H4 (cell line): Measurements from ENCODE around the gene PLEKHD1. TPM values are rescaled to one million over a fixed set of nuclear protein-coding genes. Genes with fewer than 3 reads are reported as not detected.

Experiments used
- DNase-seq: peaks from one replicate; pipeline ENCODE4 v3.0.0-alpha.2; 2015; ENCODE audit warnings: low spot score
- total RNA-seq: library from RNA; depleted of rRNA; stranded (reverse); fragments of >200 nt; shearing (Covaris generic); gene quantifications from 2 replicates; pipeline ENCODE4 v1.2.3, GENCODE V29; 2014

Gene PLEKHD1
- total RNA-seq, 1 experiment from 2014 or later: not detected

GRCh38 chr14:69547701-69548348 is 63.3 kb downstream of the PLEKHD1 start:
- no peak for DNase-seq

- no peak for DNase-seq
Measured at GRCh38 chr14:69548566-69548965, 64.0 kb downstream of the PLEKHD1 start.

GRCh38 chr14:69551511-69551910 is 67.0 kb downstream of the PLEKHD1 start:
- DNase-seq: no peak

- peak; percentile 40 for DNase-seq
Measured at GRCh38 chr14:69553252-69553651, 68.7 kb downstream of the PLEKHD1 start.

- no peak for DNase-seq
Measured at GRCh38 chr14:69554500-69554899, 70.0 kb downstream of the PLEKHD1 start.

GRCh38 chr14:69558774-69559173 is 74.2 kb downstream of the PLEKHD1 start:
- DNase-seq: no peak

- DNase-seq: no peak
Measured at GRCh38 chr14:69559581-69560011, 75.1 kb downstream of the PLEKHD1 start.

- DNase-seq: no peak
Measured at GRCh38 chr14:69560826-69561225, 76.3 kb downstream of the PLEKHD1 start.

GRCh38 chr14:69561893-69562292 is 77.4 kb downstream of the PLEKHD1 start:
- DNase-seq: no peak

GRCh38 chr14:69567563-69567962 is 83.0 kb downstream of the PLEKHD1 start:
- no peak for DNase-seq

GRCh38 chr14:69569859-69570258 is 85.3 kb downstream of the PLEKHD1 start:
- no peak for DNase-seq

GRCh38 chr14:69570836-69571330 is 86.4 kb downstream of the PLEKHD1 start:
- no peak for DNase-seq

- no peak for DNase-seq
Measured at GRCh38 chr14:69571449-69572029, 87.0 kb downstream of the PLEKHD1 start.

- no peak for DNase-seq
Measured at GRCh38 chr14:69572030-69572840, 87.7 kb downstream of the PLEKHD1 start.

- DNase-seq: no peak
Measured at GRCh38 chr14:69572841-69573135, 88.3 kb downstream of the PLEKHD1 start.

GRCh38 chr14:69573205-69573830 is 88.8 kb downstream of the PLEKHD1 start:
- no peak for DNase-seq

- no peak for DNase-seq
Measured at GRCh38 chr14:69573831-69574262, 89.3 kb downstream of the PLEKHD1 start.

- peak; percentile 34 for DNase-seq
Measured at GRCh38 chr14:69574263-69574953, 89.9 kb downstream of the PLEKHD1 start, which contains the start of gene CCDC177. TSS of gene CCDC177 (minus strand) at chr14:69574871. CDS start at chr14:69573622, 1,249 bp downstream.

- no peak for DNase-seq
Measured at GRCh38 chr14:69574954-69575295, 90.4 kb downstream of the PLEKHD1 start.

GRCh38 chr14:69579476-69579875 is 94.9 kb downstream of the PLEKHD1 start:
- DNase-seq: no peak

GRCh38 chr14:69580009-69580577 is 95.6 kb downstream of the PLEKHD1 start:
- DNase-seq: peak; percentile 32
